ENCODE data around the gene INTS13.
A peak's percentile ranks its signal among the peaks of the same experiment; 100 is the strongest.

- TF ChIP-seq CTCF (IDR thresholded peaks at IDR 0.05) (no peak), POLR2A (IDR thresholded peaks at IDR 0.05) (peak; percentile 99), POLR2AphosphoS5 (IDR thresholded peaks at IDR 0.05) (peak; percentile 98 to 99 (median 99)), EP300 (IDR thresholded peaks at IDR 0.05) (peak in 1 of 4 donors; percentile 79)
Observed at GRCh38 chr12:26937863-26938700, at the start of gene INTS13, which contains the start of gene FGFR1OP2.

Data from sigmoid colon (tissue), 4 donors.